OCI-LY3 (cell line): ENCODE results near the gene ABLIM2.

Experiments used
- H2AFZ ChIP-seq: fragments of 200-600, 300-600 bp; shearing (Covaris generic); 2 replicates; pipeline ENCODE4 v1.6.0; 2014; ENCODE audit warnings: antibody characterized with exemption, low read depth, low read length
- H3K27ac ChIP-seq: fragments of 200-600, 300-600 bp; sonication (generic); 2 replicates; pipeline ENCODE4 v1.5.1; 2014; ENCODE audit warnings: mild to moderate bottlenecking, low read length, moderate library complexity, mixed read lengths
- H3K27me3 ChIP-seq: fragments of 200-600, 300-600 bp; sonication (generic); 2 replicates; pipeline ENCODE4 v1.6.1; 2014; ENCODE audit warnings: low read depth, low read length, mixed read lengths
- H3K36me3 ChIP-seq: fragments of 200-600, 300-600 bp; sonication (generic); replicated peaks from 2 replicates; pipeline ENCODE3; 2014; ENCODE audit warnings: low read depth, low read length, mixed read lengths
- H3K4me1 ChIP-seq: fragments of 300-600, 200-600 bp; sonication (generic); 2 replicates; pipeline ENCODE4 v1.6.1; 2014; ENCODE audit warnings: low read length, mixed read lengths
- H3K4me2 ChIP-seq: fragments of 200-600, 300-600 bp; sonication (generic); 2 replicates; pipeline ENCODE4 v1.6.1; 2014; ENCODE audit warnings: low read length, mixed read lengths
- H3K4me3 ChIP-seq: fragments of 300-600, 200-600 bp; sonication (generic); 2 replicates; pipeline ENCODE4 v1.5.1; 2014; ENCODE audit warnings: antibody characterized with exemption, mild to moderate bottlenecking, low read length, moderate library complexity
- H3K79me2 ChIP-seq: fragments of 300-600, 200-600 bp; shearing (Covaris generic); 2 replicates; pipeline ENCODE4 v1.6.1; 2014; ENCODE audit warnings: mild to moderate bottlenecking, low read length, mixed read lengths
- H3K9ac ChIP-seq: fragments of 300-600, 200-600 bp; shearing (Covaris generic); 2 replicates; pipeline ENCODE4 v1.6.0; 2014; ENCODE audit warnings: mild to moderate bottlenecking, low read length, moderate library complexity
- H3K9me3 ChIP-seq: fragments of 200-600, 300-600 bp; shearing (Covaris generic); 2 replicates; pipeline ENCODE4 v1.6.1; 2014; ENCODE audit warnings: low read length, mixed read lengths; ENCODE audit not compliant: insufficient read depth
- H4K20me1 ChIP-seq: fragments of 200-600, 300-600 bp; sonication (generic); 2 replicates; pipeline ENCODE4 v1.6.1; 2016; ENCODE audit warnings: low read length, mixed read lengths; ENCODE audit not compliant: insufficient read depth
- CTCF ChIP-seq: fragments of 200-600, 300-600 bp; sonication (generic); IDR thresholded peaks from 2 replicates; pipeline ENCODE4 v1.5.1; 2014; ENCODE audit warnings: antibody characterized with exemption, low read length, low read depth
- EZH2phosphoT487 ChIP-seq: fragments of 200-600 bp; shearing (Covaris generic); IDR thresholded peaks from 2 replicates; pipeline ENCODE4 v1.6.1; 2018; ENCODE audit warnings: antibody characterized with exemption, mixed run types, low read depth

ABLIM2 gene

DNA sequence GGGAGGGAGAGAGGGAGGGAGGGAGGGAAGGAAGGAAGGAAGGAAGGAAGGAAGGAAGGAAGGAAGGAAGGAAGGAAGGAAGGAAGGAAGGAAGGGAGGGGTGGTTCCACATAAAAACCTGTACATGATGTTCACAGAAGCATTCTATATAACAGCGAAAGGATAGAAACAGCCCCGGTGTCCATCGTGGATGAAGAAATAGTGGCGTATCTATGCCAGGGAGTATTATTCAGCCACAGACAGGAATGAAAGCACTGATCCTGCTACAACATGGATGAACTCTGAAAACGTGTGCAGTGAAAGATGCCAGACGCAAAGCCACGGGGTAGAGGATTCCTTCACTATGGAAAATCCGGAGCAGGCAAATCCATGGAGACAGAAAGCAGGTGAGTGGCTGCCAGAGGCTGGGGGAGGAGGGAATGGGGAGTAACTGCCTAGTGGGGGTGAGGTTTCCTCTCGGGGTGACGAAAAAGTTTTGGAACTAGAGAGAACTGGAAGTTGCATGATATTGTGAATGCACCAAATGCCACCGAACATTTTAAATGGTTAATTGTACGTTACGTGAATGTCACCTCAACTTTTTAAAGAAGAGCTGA, 92.2 kb downstream of the ABLIM2 start:
- Histone ChIP-seq H2AFZ (no peak overlapping the region), H3K27me3 (no peaks in the 10 kb centered on the region), H3K4me1 (no peaks in the 10 kb centered on the region), H3K4me2 (no peak overlapping the region), H3K9ac (no peak overlapping the region), H3K27ac (no peak overlapping the region), H4K20me1 (no peaks in the 10 kb centered on the region), H3K36me3 (no peaks in the 10 kb centered on the region), H3K4me3 (no peak overlapping the region), H3K9me3 (peaks cover 6% of the 10 kb centered on the region; the same call in 1 of the 2 replicates), H3K79me2 (no peaks in the 10 kb centered on the region)
- no peak for TF ChIP-seq EZH2phosphoT487
- TF ChIP-seq CTCF, result no peak

- H3K27ac ChIP-seq, result no peak overlapping the region
- no peak overlapping the region for H3K4me2 ChIP-seq
- H3K79me2 ChIP-seq, result no peaks in the 10 kb centered on the region
- H3K27me3 ChIP-seq, result no peaks in the 10 kb centered on the region
- no peaks in the 10 kb centered on the region for H3K36me3 ChIP-seq
- no peaks in the 10 kb centered on the region for H3K4me1 ChIP-seq
- TF ChIP-seq CTCF (no peak), EZH2phosphoT487 (no peak)
- H4K20me1 ChIP-seq, result no peaks in the 10 kb centered on the region
- H3K9ac ChIP-seq, result no peak overlapping the region
- H2AFZ ChIP-seq, result no peak overlapping the region
- H3K4me3 ChIP-seq, result no peak overlapping the region
- H3K9me3 ChIP-seq, result peaks cover 6% of the 10 kb centered on the region; the same call in 1 of the 2 replicates
These were observed 94.5 kb downstream of the ABLIM2 start for GRCh38 chr4:8063974-8064563.

GRCh38 chr4:8061573-8061972, 97.0 kb downstream of the ABLIM2 start:
- Histone ChIP-seq H4K20me1 (no peaks in the 10 kb centered on the region), H2AFZ (no peak overlapping the region), H3K36me3 (no peaks in the 10 kb centered on the region), H3K4me2 (no peak overlapping the region), H3K4me3 (no peak overlapping the region), H3K27ac (no peak overlapping the region), H3K9ac (no peak overlapping the region), H3K4me1 (no peaks in the 10 kb centered on the region), H3K79me2 (no peaks in the 10 kb centered on the region), H3K27me3 (no peaks in the 10 kb centered on the region), H3K9me3 (peaks cover 6% of the 10 kb centered on the region; the same call in 1 of the 2 replicates)
- no peak for TF ChIP-seq EZH2phosphoT487
- TF ChIP-seq CTCF, result no peak

DNA sequence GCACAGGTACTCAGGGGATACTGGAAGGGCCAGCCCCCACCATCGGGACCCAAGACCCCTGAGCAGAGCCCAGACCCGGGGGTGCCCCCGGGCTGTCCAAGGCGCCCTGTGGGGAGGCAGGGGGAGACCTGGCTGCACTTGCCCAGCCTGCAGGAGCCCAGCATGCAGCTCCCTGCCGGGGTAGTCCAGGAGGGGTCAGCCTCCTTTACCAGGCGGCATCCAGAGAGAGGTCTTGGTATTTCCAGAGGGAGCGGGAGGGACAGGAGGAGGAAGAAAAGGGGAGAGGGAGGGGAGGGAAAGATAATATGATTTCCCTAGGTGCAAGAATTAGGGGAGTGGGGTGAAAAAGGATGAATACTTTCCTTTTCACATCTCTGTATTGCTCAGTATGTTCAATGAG, 97.5 kb downstream of the ABLIM2 start:
- Histone ChIP-seq H3K79me2 (no peaks in the 10 kb centered on the region), H3K36me3 (no peaks in the 10 kb centered on the region), H4K20me1 (no peaks in the 10 kb centered on the region), H3K4me1 (no peaks in the 10 kb centered on the region), H3K27ac (no peak overlapping the region), H3K4me2 (no peak overlapping the region), H3K9ac (no peak overlapping the region), H2AFZ (no peak overlapping the region), H3K27me3 (no peaks in the 10 kb centered on the region), H3K9me3 (peaks cover 6% of the 10 kb centered on the region; the same call in 1 of the 2 replicates), H3K4me3 (no peak overlapping the region)
- no peak for TF ChIP-seq CTCF
- TF ChIP-seq EZH2phosphoT487, result no peak
